AG10803 (cell line): ENCODE data around the gene PLXNA3.
A peak's percentile ranks its signal among the peaks of the same experiment; 100 is the strongest.

ENCODE experiments used
- DNase-seq: peaks from one replicate; pipeline ENCODE4 v3.0.0; 2010; ENCODE audit warnings: low read depth
- H3K4me3 ChIP-seq: 2 replicates; pipeline ENCODE4 v1.5.1; 2011; ENCODE audit warnings: mild to moderate bottlenecking, low read length, control low read depth
- TF ChIP-seq, protein P1 (sequence below): conservative IDR thresholded peaks from 2 replicates; pipeline ENCODE4 v1.5.1; 2011; ENCODE audit warnings: mild to moderate bottlenecking, low read length, control low read depth, inconsistent platforms

The PLXNA3 gene

DNA sequence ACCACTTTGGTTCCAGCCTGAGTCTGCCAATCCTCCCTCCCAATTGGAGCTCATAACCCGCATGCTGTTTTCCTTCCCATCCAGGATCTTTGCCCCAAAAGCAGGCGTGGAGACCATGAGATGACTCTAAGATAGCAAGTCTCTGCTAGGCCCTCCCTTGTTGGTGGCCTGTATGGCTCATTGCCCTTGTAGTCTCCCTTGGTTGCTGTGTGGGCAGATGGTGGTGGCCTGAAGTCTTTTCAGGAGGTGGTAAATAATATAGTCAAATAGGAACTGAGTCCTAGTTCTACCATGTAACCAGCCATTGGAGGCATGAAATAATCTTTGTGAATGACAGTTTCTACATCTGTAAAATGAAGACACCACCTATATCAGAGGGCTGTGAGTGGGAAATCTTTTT lies 28.4 kb upstream of the PLXNA3 start:
- DNase-seq = no peak
- H3K4me3 ChIP-seq = peak overlapping the region; percentile 67
- TF ChIP-seq, protein P1, sequence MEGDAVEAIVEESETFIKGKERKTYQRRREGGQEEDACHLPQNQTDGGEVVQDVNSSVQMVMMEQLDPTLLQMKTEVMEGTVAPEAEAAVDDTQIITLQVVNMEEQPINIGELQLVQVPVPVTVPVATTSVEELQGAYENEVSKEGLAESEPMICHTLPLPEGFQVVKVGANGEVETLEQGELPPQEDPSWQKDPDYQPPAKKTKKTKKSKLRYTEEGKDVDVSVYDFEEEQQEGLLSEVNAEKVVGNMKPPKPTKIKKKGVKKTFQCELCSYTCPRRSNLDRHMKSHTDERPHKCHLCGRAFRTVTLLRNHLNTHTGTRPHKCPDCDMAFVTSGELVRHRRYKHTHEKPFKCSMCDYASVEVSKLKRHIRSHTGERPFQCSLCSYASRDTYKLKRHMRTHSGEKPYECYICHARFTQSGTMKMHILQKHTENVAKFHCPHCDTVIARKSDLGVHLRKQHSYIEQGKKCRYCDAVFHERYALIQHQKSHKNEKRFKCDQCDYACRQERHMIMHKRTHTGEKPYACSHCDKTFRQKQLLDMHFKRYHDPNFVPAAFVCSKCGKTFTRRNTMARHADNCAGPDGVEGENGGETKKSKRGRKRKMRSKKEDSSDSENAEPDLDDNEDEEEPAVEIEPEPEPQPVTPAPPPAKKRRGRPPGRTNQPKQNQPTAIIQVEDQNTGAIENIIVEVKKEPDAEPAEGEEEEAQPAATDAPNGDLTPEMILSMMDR = no peak

DNA sequence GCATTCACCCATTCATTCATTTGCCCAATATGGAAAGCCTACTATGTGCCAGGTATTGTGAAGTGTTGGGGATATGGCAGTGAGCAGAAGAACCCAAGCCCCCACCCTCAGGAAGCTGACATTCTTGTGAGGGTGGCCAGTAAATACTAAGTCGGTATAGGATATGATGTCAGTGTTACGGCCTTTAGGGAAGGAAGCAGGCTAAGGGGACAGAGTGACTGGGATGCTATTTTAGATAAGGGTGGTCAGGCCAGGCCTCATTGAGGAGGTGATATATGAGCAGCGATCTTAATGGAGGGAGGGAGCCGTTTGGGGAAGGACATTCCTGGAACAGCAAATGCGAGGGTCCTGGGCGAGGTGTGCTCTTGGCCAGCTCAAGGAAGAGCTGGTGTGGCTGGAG lies 27.6 kb upstream of the PLXNA3 start:
- TF ChIP-seq, protein P1 = no peak
- no peak for DNase-seq
- no peak overlapping the region for H3K4me3 ChIP-seq

DNA sequence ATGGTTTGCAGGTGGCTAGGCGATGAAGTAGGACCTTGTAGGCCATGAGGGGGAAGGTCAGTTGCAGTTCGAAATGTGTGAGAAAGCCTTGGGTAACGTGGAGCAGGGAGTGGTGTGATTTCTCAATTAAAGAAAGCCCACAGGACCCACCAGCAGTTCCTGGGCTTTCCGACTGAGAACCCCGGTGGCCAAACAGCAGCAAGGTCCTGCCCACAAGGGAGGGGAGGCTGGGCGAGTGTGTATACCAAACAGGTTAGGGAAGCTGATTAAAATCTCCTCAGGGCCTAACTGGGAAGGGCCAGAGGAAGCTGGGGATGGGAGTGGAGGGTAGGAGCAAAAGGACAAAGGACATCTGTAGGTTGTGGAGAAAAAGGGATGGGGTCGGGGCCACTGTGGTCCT lies 27.2 kb upstream of the PLXNA3 start:
- no peak for DNase-seq
- TF ChIP-seq, protein P1 = no peak
- H3K4me3 ChIP-seq = no peak overlapping the region

DNA sequence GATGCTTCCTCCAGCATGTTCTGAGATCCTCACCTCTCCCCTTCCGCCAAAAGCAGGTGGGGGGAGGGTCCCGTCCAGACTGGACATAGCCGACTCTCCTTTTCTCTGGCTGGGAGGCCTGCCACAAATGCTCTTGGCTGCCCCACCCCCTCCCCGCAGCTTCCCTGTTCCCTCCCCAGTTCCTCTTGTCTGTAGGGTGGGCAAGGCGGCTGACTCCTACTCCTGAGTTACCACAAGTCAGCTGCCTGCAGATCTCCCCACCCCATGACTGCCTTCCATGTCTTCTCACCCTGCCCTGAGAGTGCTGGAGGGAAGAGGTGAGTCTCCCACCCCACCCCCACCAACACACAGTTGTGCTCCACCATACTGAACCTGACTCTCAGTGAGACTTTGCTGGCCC lies 26.7 kb upstream of the PLXNA3 start:
- TF ChIP-seq, protein P1 = no peak
- DNase-seq = no peak
- H3K4me3 ChIP-seq = no peak overlapping the region

DNA sequence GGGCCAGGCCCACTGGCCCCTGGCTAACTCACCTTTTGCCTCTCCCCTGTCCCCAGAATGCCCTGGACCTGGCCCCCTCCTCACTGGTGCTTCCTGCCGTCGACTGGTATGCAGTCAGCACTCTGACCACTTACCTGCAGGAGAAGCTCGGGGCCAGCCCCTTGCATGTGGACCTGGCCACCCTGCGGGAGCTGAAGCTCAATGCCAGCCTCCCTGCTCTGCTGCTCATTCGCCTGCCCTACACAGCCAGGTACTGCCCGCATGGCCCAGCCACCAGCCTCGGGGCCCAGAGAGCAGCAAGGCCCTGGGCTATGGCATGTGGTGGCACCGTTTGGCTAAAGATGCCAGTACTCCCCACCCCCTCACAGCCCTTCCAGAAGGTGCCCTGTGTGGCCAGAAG lies 25.9 kb upstream of the PLXNA3 start:
- TF ChIP-seq, protein P1 = no peak
- no peak for DNase-seq
- H3K4me3 ChIP-seq = no peak overlapping the region

DNA sequence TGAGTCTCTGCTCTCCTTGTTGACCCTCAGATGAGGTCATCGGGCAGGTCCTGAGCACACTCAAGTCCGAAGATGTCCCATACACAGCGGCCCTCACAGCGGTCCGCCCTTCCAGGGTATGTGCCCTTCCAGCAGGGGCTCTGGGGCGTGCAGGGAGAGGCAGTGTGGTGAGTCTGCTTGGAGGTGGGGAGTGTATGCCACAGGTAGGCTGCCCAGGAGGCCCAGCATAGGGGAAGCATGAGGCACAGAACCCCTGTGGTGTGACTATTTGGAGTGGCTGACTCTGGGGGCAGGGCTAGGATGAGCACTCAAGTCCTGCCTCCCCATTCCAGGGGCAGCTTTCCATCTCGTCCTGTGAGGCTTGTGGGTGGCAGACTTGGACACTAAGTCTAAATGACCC lies 24.5 kb upstream of the PLXNA3 start:
- TF ChIP-seq, protein P1 = no peak
- H3K4me3 ChIP-seq = no peak overlapping the region
- no peak for DNase-seq

DNA sequence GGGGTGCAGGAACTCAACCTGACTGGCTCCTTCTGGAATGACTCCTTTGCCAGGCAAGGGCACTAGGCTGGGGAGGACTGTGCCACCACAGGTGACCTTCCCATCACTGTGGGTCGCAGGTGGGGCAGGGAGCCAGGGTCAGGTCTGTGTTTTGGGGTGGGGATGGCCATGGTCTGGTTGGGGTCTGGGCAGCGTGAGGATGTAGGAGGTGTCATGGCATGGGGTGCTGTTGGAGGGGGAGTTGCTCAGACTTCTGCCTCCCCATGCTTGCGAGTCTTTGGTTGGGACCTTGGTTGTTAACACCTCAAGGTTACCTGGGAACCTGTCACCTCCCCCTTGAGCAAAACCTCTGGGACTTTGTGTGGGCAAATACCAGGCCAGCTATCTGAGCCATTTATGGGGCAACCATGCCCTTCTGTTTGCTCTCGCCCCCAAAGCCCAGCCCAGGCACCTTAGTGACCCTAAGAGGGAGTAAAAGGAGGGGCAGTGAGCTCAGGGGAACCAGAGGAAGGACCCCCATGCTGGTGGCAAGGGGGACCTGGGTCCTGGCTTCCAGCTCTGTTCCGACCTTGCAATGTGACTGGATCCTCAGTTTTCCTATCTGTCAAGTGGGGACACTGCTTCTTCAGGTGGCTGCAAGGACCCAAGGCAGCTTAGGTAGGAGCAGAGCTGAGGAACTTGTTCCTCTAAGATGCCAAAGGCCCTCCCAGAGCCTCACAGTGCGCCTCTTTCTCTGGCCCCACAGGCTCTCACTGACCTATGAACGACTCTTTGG lies 23.5 kb upstream of the PLXNA3 start:
- H3K4me3 ChIP-seq = no peak overlapping the region
- DNase-seq = no peak
- TF ChIP-seq, protein P1 = no peak
